Progenitor cell of endocrine pancreas (in vitro differentiated cells): ENCODE measurements around the gene ATN1. TPM values are rescaled to one million over a fixed set of nuclear protein-coding genes. Genes with fewer than 3 reads are reported as not detected.
A peak's percentile ranks its signal among the peaks of the same experiment; 100 is the strongest.

Experiments used
- DNase-seq: peaks from one replicate; pipeline ENCODE4 v3.0.0; 2021; ENCODE audit warnings: low spot score; ENCODE audit not compliant: unreplicated experiment
- H3K27ac Mint-ChIP-seq: 2 replicates; pipeline ENCODE4 v1.8.0; 2021; ENCODE audit warnings: mild to moderate bottlenecking, moderate library complexity, mixed read lengths
- H3K27me3 Mint-ChIP-seq: 2 replicates; pipeline ENCODE4 v1.8.0; 2021; ENCODE audit warnings: mixed read lengths
- H3K36me3 Mint-ChIP-seq: 2 replicates; pipeline ENCODE4 v1.8.0; 2022; ENCODE audit warnings: mixed read lengths; ENCODE audit not compliant: insufficient read depth
- H3K4me1 Mint-ChIP-seq: 2 replicates; pipeline ENCODE4 v1.8.0; 2021; ENCODE audit warnings: low read depth, mixed read lengths
- H3K4me3 Mint-ChIP-seq: 2 replicates; pipeline ENCODE4 v1.8.0; 2021; ENCODE audit warnings: low read depth, mild to moderate bottlenecking, moderate library complexity, mixed read lengths
- H3K9me3 Mint-ChIP-seq: 2 replicates; pipeline ENCODE4 v1.8.0; 2021; ENCODE audit warnings: low read depth, mixed read lengths
- CTCF ChIP-seq: fragments of 200-600 bp; sonication (generic); IDR thresholded peaks from one replicate; pipeline ENCODE4 v1.5.0; 2021; ENCODE audit warnings: antibody characterized with exemption, mild to moderate bottlenecking; ENCODE audit not compliant: unreplicated experiment
- total RNA-seq: library from RNA; stranded (reverse); gene quantifications from 2 replicates; pipeline ENCODE4 v1.2.1, GENCODE V29; 2021

Gene ATN1
- total RNA-seq, 1 donor from 2014 or later: 250 TPM

DNA sequence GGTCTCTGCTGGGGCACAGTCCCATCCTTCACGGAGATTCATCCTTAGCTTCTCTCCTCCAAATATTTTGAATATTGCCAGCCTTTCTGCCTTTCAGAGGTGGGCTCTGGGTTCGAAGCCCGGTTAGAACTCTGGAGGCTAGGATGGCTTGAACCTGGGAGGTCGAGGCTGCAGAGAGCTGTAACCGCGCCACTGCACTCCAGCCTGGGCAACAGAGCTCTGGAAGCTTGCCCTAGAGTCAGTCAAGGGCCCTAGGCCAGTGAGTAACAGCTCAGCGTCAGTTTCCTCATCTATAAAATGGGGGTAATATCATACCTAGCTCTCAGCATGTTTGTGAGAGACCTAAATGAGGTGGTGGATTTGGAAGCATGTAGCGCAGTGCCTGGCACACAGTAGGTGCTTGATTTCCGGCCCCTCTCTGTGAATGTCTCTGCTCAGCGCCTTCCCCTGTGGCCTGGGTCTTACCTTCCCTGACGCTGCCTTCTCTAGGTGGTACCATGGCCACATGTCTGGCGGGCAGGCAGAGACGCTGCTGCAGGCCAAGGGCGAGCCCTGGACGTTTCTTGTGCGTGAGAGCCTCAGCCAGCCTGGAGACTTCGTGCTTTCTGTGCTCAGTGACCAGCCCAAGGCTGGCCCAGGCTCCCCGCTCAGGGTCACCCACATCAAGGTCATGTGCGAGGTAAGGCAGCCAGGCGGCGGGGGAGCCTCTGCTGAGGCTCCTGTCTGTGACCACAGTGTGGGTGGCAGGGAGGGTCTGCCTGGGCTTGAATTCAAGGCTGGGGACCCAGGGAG is 26.8 kb downstream of the ATN1 start:
- Mint-ChIP-seq H3K27me3 (no peaks in the 10 kb centered on the region), H3K27ac (peak overlapping the region; percentile 77), H3K36me3 (peaks cover 9% of the 10 kb centered on the region), H3K4me3 (no peak overlapping the region), H3K9me3 (no peaks in the 10 kb centered on the region), H3K4me1 (peaks cover 1% of the 10 kb centered on the region)
- no peak for TF ChIP-seq CTCF
- no peak for DNase-seq

GRCh38 chr12:6955108-6956020 is 27.6 kb downstream of the ATN1 start:
- no peak overlapping the region for H3K4me3 Mint-ChIP-seq
- no peaks in the 10 kb centered on the region for H3K9me3 Mint-ChIP-seq
- DNase-seq: no peak
- no peak for TF ChIP-seq CTCF
- no peaks in the 10 kb centered on the region for H3K27me3 Mint-ChIP-seq
- H3K36me3 Mint-ChIP-seq: peaks cover 9% of the 10 kb centered on the region
- peak overlapping the region; percentile 37 for H3K27ac Mint-ChIP-seq
- no peaks in the 10 kb centered on the region for H3K4me1 Mint-ChIP-seq

DNA sequence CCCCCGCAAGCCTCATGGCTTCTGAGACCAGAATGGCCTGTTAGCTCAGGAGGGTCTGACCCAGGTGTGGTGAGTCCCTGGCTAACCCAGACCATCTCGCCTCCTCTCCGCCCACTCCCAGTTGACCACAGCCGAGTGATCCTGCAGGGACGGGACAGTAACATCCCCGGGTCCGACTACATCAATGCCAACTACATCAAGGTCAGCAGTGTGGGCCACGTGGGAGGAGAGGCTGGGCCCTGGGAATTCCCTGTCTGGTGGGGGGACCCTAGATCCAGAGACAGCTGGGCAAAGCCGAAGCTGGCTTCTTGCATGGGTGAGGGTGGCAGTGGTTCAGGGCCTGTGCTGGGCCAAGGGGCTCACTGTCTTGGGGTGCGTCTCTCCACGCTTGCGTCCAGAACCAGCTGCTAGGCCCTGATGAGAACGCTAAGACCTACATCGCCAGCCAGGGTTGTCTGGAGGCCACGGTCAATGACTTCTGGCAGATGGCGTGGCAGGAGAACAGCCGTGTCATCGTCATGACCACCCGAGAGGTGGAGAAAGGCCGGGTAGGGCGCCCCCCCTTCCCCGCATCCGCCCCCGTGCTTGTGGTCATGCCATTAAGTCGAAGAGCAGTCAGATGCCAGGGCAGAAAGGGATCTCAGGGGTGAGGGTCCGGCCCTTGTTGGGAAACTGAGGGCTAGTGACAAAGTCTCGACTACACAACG is 28.4 kb downstream of the ATN1 start:
- no peak for TF ChIP-seq CTCF
- Mint-ChIP-seq H3K27ac (peak overlapping the region; percentile 54), H3K27me3 (no peaks in the 10 kb centered on the region), H3K36me3 (peaks cover 9% of the 10 kb centered on the region), H3K9me3 (no peaks in the 10 kb centered on the region), H3K4me3 (no peak overlapping the region), H3K4me1 (peaks cover under 1% of the 10 kb centered on the region)
- no peak for DNase-seq

DNA sequence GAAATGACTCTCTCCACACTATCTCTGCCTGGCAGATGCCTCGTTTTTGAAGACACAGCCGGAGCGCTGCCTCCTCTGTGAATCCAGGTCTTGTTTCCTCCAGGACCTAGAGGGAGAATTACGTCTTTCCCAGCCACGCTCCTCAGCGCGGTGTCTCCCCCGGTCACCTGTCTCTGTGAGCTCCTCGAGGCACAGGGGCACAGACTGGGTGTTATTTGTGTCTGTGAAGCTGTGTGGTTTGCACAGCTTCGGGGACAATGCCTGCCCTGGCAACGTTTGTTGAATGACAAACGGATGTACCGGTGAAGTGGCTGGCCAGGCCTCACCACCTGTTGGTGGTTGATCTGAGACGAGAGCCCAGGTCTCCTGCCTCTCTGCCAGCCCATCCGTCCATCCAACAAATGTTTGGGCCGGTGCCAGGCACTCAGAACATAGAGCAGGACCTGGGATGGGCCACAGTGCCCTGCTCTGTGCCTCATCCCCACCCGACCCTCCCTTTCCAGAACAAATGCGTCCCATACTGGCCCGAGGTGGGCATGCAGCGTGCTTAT is 29.5 kb downstream of the ATN1 start:
- H3K36me3 Mint-ChIP-seq: peaks cover 9% of the 10 kb centered on the region
- no peak for TF ChIP-seq CTCF
- H3K27ac Mint-ChIP-seq: no peak overlapping the region
- H3K9me3 Mint-ChIP-seq: no peaks in the 10 kb centered on the region
- no peaks in the 10 kb centered on the region for H3K27me3 Mint-ChIP-seq
- DNase-seq: no peak
- H3K4me3 Mint-ChIP-seq: no peak overlapping the region
- peaks cover 11% of the 10 kb centered on the region for H3K4me1 Mint-ChIP-seq
